Vagina (tissue), 2 donors: ENCODE data around the gene SPATA31C2. TPM values are rescaled to one million over a fixed set of nuclear protein-coding genes. Genes with fewer than 3 reads are reported as not detected.
A peak's percentile ranks its signal among the peaks of the same experiment; 100 is the strongest.

Experiments
- DNase-seq, 2 donors: peaks; one replicate each; pipeline ENCODE4 v3.0.0-alpha.2; 2017; ENCODE audit errors: extremely low spot score in 2 of 2
- H3K27ac ChIP-seq: fragments of 200-600 bp; sonication (generic); one replicate; pipeline ENCODE4 v1.5.1; 2019
- H3K27me3 ChIP-seq: fragments of 200-600 bp; sonication (generic); one replicate; pipeline ENCODE4 v1.5.1; 2019
- H3K36me3 ChIP-seq, 2 donors: fragments of 200-600 bp; sonication (generic); one replicate each; pipeline ENCODE4 v1.5.1; 2017 to 2019
- H3K4me1 ChIP-seq: fragments of 200-600 bp; sonication (generic); one replicate; pipeline ENCODE4 v1.5.1; 2019
- H3K4me3 ChIP-seq, 2 donors: fragments of 200-600 bp; sonication (generic); 1 replicate in 1 of 2; 2 replicates in 1 of 2; pipeline ENCODE4 v1.5.1; 2016 to 2019
- H3K9me3 ChIP-seq: fragments of 200-600 bp; sonication (generic); one replicate; pipeline ENCODE4 v1.5.1; 2019
- POLR2A ChIP-seq, 2 donors: fragments of 450-650 bp; IDR thresholded peaks; one replicate each; pipeline ENCODE4 v1.6.1; 2017; ENCODE audit warnings: antibody characterized with exemption in 2 of 2, mild to moderate bottlenecking in 2 of 2, moderate library complexity in 2 of 2
- POLR2AphosphoS5 ChIP-seq, 2 donors: sonication (generic); formaldehyde crosslinking; IDR thresholded peaks; one replicate each; pipeline ENCODE4 v1.9.0; 2017; ENCODE audit warnings: antibody characterized with exemption in 2 of 2, mild to moderate bottlenecking in 2 of 2, low read depth in 1 of 2; ENCODE audit not compliant: insufficient read depth in 1 of 2
- intact Hi-C: fragments of 100-400 bp; cut with DNase I; formaldehyde crosslinking; loops from one replicate; pipeline ENCODE4 v1.15.1; 2023
- total RNA-seq: library from RNA; depleted of rRNA; stranded (reverse); fragments of >200 nt; gene quantifications from one replicate; pipeline ENCODE4 v1.2.3, GENCODE V29; 2016
- TF ChIP-seq, protein P1 (sequence below), 3 experiments: fragments of 450-650 bp in 2 of 3; fragments of 200-600 bp in 1 of 3; sonication (generic) in 1 of 3; IDR thresholded peaks; one replicate each; pipeline ENCODE4 v1.5.1; 2017 to 2019; ENCODE audit warnings: antibody characterized with exemption in 3 of 3, mild to moderate bottlenecking in 2 of 3, moderate library complexity in 2 of 3

The SPATA31C2 gene
- total RNA-seq, 1 donor from 2014 or later: not detected

DNA sequence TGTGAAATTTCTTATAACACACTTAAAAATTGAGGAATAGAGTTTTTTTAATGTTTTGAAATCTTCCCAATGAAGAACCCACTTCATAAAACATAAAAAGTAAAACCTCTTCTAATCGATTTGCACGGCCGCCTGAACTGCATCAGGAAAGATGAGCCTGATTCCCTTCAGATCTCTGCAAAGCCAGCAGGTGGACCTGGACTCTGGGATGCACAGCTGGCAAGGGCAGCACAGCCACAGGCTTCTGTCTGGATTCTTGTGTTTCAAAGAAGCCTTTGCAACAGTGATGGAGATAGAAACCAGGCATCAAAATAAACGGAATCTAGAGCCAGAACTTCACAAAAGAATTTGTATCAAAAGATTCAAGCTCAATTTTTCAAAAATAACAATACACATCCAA is 36.0 kb upstream of the SPATA31C2 start:
- H3K4me3 ChIP-seq: no peak overlapping the region
- intact Hi-C loops: no loop called here
- TF ChIP-seq, protein P1, sequence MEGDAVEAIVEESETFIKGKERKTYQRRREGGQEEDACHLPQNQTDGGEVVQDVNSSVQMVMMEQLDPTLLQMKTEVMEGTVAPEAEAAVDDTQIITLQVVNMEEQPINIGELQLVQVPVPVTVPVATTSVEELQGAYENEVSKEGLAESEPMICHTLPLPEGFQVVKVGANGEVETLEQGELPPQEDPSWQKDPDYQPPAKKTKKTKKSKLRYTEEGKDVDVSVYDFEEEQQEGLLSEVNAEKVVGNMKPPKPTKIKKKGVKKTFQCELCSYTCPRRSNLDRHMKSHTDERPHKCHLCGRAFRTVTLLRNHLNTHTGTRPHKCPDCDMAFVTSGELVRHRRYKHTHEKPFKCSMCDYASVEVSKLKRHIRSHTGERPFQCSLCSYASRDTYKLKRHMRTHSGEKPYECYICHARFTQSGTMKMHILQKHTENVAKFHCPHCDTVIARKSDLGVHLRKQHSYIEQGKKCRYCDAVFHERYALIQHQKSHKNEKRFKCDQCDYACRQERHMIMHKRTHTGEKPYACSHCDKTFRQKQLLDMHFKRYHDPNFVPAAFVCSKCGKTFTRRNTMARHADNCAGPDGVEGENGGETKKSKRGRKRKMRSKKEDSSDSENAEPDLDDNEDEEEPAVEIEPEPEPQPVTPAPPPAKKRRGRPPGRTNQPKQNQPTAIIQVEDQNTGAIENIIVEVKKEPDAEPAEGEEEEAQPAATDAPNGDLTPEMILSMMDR (IDR thresholded peaks at IDR 0.05): no peak
- TF ChIP-seq POLR2A (IDR thresholded peaks at IDR 0.05): no peak
- TF ChIP-seq POLR2AphosphoS5 (IDR thresholded peaks at IDR 0.05; ENCODE audit: insufficient read depth in 1 of 2, low read depth in 1 of 2): no peak
- H3K4me1 ChIP-seq: no peaks in the 10 kb centered on the region
- H3K9me3 ChIP-seq: no peaks in the 10 kb centered on the region
- H3K27me3 ChIP-seq: no peaks in the 10 kb centered on the region
- DNase-seq: no peak
- H3K36me3 ChIP-seq: no peaks in the 10 kb centered on the region
- H3K27ac ChIP-seq: no peak overlapping the region

DNA sequence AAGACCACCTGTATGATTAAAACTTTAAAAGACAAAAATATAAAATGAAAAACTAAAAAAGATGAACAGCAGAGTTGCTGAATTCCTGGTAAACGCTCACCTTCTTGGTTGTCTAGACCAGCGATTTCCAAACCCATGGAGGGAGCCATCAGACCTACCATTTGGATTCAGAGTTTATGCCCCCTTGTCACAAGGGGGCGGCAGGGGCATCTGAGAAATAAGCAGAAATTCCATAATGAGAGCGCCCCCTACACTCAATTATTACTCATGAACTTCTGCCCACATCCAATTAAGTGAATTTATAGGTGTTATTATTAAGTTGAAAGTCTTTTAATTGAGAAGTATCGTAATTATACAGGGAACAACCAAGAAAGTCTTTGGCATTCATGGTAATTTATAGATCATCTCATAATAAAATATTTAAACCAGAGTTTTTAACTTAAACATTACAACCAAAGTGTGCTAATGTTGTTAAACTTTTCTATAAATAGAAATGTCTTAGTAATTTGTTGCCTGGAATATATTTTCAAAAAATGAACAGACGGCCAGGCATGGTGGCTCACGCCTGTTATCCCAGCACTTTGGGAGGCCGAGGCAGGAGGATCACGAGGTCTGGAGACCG is 35.2 kb upstream of the SPATA31C2 start:
- intact Hi-C loops: no loop called here
- TF ChIP-seq, protein P1 (IDR thresholded peaks at IDR 0.05): peak in 2 of 3 experiments; percentile 29
- TF ChIP-seq POLR2AphosphoS5 (IDR thresholded peaks at IDR 0.05; ENCODE audit: insufficient read depth in 1 of 2, low read depth in 1 of 2) (no peak), POLR2A (IDR thresholded peaks at IDR 0.05) (no peak)
- DNase-seq: no peak
- no peak overlapping the region for H3K27ac ChIP-seq
- H3K4me1 ChIP-seq: no peaks in the 10 kb centered on the region
- H3K36me3 ChIP-seq: no peaks in the 10 kb centered on the region
- no peak overlapping the region for H3K4me3 ChIP-seq
- no peaks in the 10 kb centered on the region for H3K9me3 ChIP-seq
- H3K27me3 ChIP-seq: no peaks in the 10 kb centered on the region

DNA sequence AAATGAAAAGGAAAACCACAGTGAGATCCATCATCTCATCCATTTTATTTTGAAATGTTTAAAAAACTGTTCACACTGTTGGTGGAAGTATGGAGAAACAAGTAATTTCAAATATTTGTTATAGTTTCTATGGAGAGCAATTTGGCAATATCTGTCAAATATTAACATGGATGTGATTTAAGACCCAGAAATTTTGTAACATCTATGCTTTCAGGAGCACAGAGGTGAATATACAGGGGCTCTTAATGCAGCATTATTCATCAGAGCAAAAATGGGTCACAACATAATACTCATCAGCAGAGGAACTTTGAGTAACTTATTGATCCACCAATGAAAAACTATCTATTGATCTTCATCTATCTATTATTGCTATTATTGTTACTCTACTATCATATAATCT is 31.4 kb upstream of the SPATA31C2 start:
- TF ChIP-seq, protein P1 (IDR thresholded peaks at IDR 0.05): no peak
- DNase-seq: no peak
- intact Hi-C loops: no loop called here
- no peaks in the 10 kb centered on the region for H3K27me3 ChIP-seq
- no peaks in the 10 kb centered on the region for H3K4me1 ChIP-seq
- H3K36me3 ChIP-seq: no peaks in the 10 kb centered on the region
- no peaks in the 10 kb centered on the region for H3K9me3 ChIP-seq
- H3K4me3 ChIP-seq: no peak overlapping the region
- H3K27ac ChIP-seq: no peak overlapping the region

DNA sequence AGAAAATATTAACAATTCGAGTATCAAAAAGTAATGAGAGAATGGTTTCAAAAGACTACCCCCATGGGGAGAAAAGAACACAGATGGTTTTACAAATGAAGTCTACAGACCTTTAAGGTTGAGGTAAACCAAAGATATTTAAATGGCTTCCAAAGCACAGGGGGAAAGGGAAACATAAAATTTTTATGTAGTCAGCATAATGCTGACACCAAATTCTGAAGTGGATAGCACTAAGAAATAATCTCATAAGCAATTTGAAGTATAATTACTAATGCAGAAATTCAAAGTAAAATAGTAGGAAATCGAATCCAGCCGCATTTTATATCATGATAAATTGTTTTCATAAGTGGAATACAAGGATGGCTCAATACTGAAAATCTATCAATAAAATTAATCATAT is 30.3 kb upstream of the SPATA31C2 start:
- no peaks in the 10 kb centered on the region for H3K9me3 ChIP-seq
- H3K4me3 ChIP-seq: no peak overlapping the region
- H3K27me3 ChIP-seq: no peaks in the 10 kb centered on the region
- no peaks in the 10 kb centered on the region for H3K36me3 ChIP-seq
- intact Hi-C loops: no loop called here
- H3K4me1 ChIP-seq: no peaks in the 10 kb centered on the region
- H3K27ac ChIP-seq: no peak overlapping the region
- no peak for DNase-seq
- TF ChIP-seq, protein P1 (IDR thresholded peaks at IDR 0.05): no peak
- TF ChIP-seq POLR2A (IDR thresholded peaks at IDR 0.05) (no peak), POLR2AphosphoS5 (IDR thresholded peaks at IDR 0.05; ENCODE audit: insufficient read depth in 1 of 2, low read depth in 1 of 2) (no peak)

DNA sequence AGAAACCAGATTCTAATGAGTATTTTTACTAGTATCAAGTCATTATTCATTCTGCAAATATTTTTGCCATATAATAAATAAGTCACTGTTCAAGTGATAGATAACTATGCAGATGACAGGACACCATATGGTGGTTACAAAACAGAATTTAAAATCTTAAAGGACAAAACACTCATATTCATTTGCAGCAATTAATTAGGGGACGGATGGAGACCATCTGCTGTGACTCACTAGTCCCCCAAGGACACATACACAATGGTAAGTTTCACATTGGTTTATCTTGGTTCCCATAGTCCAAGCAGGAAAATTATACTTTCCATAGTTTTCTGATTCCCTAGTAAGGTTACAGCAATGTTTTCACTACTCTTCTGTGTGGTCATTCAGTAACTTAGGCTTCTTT is 28.4 kb upstream of the SPATA31C2 start:
- H3K4me1 ChIP-seq: no peaks in the 10 kb centered on the region
- H3K27me3 ChIP-seq: no peaks in the 10 kb centered on the region
- H3K9me3 ChIP-seq: no peaks in the 10 kb centered on the region
- no peak for DNase-seq
- intact Hi-C loops: no loop called here
- TF ChIP-seq, protein P1 (IDR thresholded peaks at IDR 0.05): no peak
- TF ChIP-seq POLR2AphosphoS5 (IDR thresholded peaks at IDR 0.05; ENCODE audit: insufficient read depth in 1 of 2, low read depth in 1 of 2) (no peak), POLR2A (IDR thresholded peaks at IDR 0.05) (no peak)
- H3K36me3 ChIP-seq: no peaks in the 10 kb centered on the region
- no peak overlapping the region for H3K27ac ChIP-seq
- no peak overlapping the region for H3K4me3 ChIP-seq
